Body of pancreas (tissue), 4 donors: ENCODE results near the gene MMP8. TPM values are rescaled to one million over a fixed set of nuclear protein-coding genes. Genes with fewer than 3 reads are reported as not detected.

Experiments used
- ATAC-seq: fragments of 150-250 bp; one replicate; pipeline ENCODE4 v1.9.1; 2016
- DNase-seq, 4 donors: peaks; one replicate each; pipeline ENCODE4 v3.0.0-alpha.2; 2019
- H3K27ac ChIP-seq, 4 donors: fragments of 200-600 bp; sonication (generic); 1 replicate in 3 of 4; 2 replicates in 1 of 4; pipeline versions ENCODE4 v1.5.1 to v1.6.1; 2016 to 2019; ENCODE audit warnings: mild to moderate bottlenecking in 1 of 4, mixed read lengths in 1 of 4, moderate library complexity in 1 of 4
- H3K27me3 ChIP-seq, 2 donors: fragments of 200-600 bp; sonication (generic); one replicate each; pipeline ENCODE4 v1.6.0; 2016; ENCODE audit warnings: mild to moderate bottlenecking in 1 of 2
- H3K36me3 ChIP-seq, 2 donors: fragments of 200-600 bp; sonication (generic); replicated peaks in 1 of 2; 2 replicates each; pipeline ENCODE4 v1.5.1; 2016; ENCODE audit warnings: low read depth in 2 of 2; ENCODE audit not compliant: insufficient read depth in 1 of 2
- H3K4me1 ChIP-seq: fragments of 200-600 bp; sonication (generic); one replicate; pipeline ENCODE4 v1.6.0; 2016
- H3K4me3 ChIP-seq, 2 donors: fragments of 200-600 bp; sonication (generic); 1 replicate in 1 of 2; 2 replicates in 1 of 2; pipeline ENCODE4 v1.5.1; 2016 to 2019
- H3K9me3 ChIP-seq, 3 donors: fragments of 200-600 bp; sonication (generic); 1 replicate in 2 of 3; 2 replicates in 1 of 3; pipeline ENCODE4 v1.5.1; 2016
- CTCF ChIP-seq, 7 experiments: fragments of 450-650 bp in 4 of 7; fragments of 200-600 bp in 3 of 7; sonication (generic) in 3 of 7; IDR thresholded peaks; one replicate each; pipeline ENCODE4 v1.5.1; 2016 to 2019; ENCODE audit warnings: antibody characterized with exemption in 7 of 7
- POLR2A ChIP-seq, 3 donors: fragments of 450-650 bp; IDR thresholded peaks; one replicate each; pipeline ENCODE4 v1.6.1; 2016; ENCODE audit warnings: antibody characterized with exemption in 3 of 3, mild to moderate bottlenecking in 2 of 3
- WGBS, 2 donors: methylation state at CpG; one replicate each; pipeline ENCODE4 v1.1.5; 2017; 5-methylcytosine and 5-hydroxymethylcytosine counted together
- intact Hi-C: fragments of 100-400 bp; cut with DNase I; formaldehyde crosslinking; loops from one replicate; pipeline ENCODE4 v1.15.1; 2023
- total RNA-seq, 2 donors: library from RNA; depleted of rRNA; stranded (reverse); fragments of >200 nt; gene quantifications; one replicate each; pipeline ENCODE4 v1.1.0, GENCODE V29; 2016

MMP8 gene
- total RNA-seq, 2 donors from 2014 or later = not detected

GRCh38 chr11:102767800-102768199 lies 43.0 kb upstream of the MMP8 start:
- Histone ChIP-seq H3K4me3 (no peak overlapping the region), H3K36me3 (no peaks in the 10 kb centered on the region), H3K27ac (no peak overlapping the region), H3K27me3 (no peaks in the 10 kb centered on the region), H3K4me1 (no peaks in the 10 kb centered on the region), H3K9me3 (no peaks in the 10 kb centered on the region)
- intact Hi-C loops = no loop called here
- TF ChIP-seq POLR2A (IDR thresholded peaks at IDR 0.05) = no peak
- TF ChIP-seq CTCF (IDR thresholded peaks at IDR 0.05) = no peak
- no peak for DNase-seq
- WGBS, 2 donors = 56% methylated on average over 18 of the region's 18 CpGs
- ATAC-seq = no peak

GRCh38 chr11:102763440-102763839 lies 38.7 kb upstream of the MMP8 start:
- no peak overlapping the region for H3K4me3 ChIP-seq
- H3K27ac ChIP-seq = no peak overlapping the region
- no peaks in the 10 kb centered on the region for H3K27me3 ChIP-seq
- ATAC-seq (no peak), DNase-seq (no peak)
- no peaks in the 10 kb centered on the region for H3K36me3 ChIP-seq
- TF ChIP-seq CTCF (IDR thresholded peaks at IDR 0.05) = no peak
- TF ChIP-seq POLR2A (IDR thresholded peaks at IDR 0.05) = no peak
- no peaks in the 10 kb centered on the region for H3K9me3 ChIP-seq
- H3K4me1 ChIP-seq = no peaks in the 10 kb centered on the region
- 52 to 64% methylated on average over 2 of the region's 2 CpGs for WGBS, 2 donors
- intact Hi-C loops = no loop called here

GRCh38 chr11:102762361-102762767 lies 37.6 kb upstream of the MMP8 start:
- no peaks in the 10 kb centered on the region for H3K9me3 ChIP-seq
- TF ChIP-seq POLR2A (IDR thresholded peaks at IDR 0.05) = no peak
- TF ChIP-seq CTCF (IDR thresholded peaks at IDR 0.05) = no peak
- H3K27me3 ChIP-seq = no peaks in the 10 kb centered on the region
- ATAC-seq (no peak), DNase-seq (no peak)
- no peaks in the 10 kb centered on the region for H3K36me3 ChIP-seq
- no peak overlapping the region for H3K4me3 ChIP-seq
- H3K27ac ChIP-seq = no peak overlapping the region
- WGBS, 2 donors = 49 to 57% methylated on average over 2 of the region's 2 CpGs
- intact Hi-C loops = no loop called here
- H3K4me1 ChIP-seq = no peaks in the 10 kb centered on the region

GRCh38 chr11:102761646-102762238 lies 37.0 kb upstream of the MMP8 start:
- Histone ChIP-seq H3K36me3 (no peaks in the 10 kb centered on the region), H3K27me3 (no peaks in the 10 kb centered on the region), H3K27ac (no peak overlapping the region), H3K9me3 (no peaks in the 10 kb centered on the region), H3K4me1 (no peaks in the 10 kb centered on the region), H3K4me3 (no peak overlapping the region)
- ATAC-seq (no peak), DNase-seq (no peak)
- intact Hi-C loops = no loop called here
- 71 to 74% methylated on average over 4 of the region's 4 CpGs for WGBS, 2 donors
- TF ChIP-seq CTCF (IDR thresholded peaks at IDR 0.05) (no peak), POLR2A (IDR thresholded peaks at IDR 0.05) (no peak)

- TF ChIP-seq POLR2A (IDR thresholded peaks at IDR 0.05) = no peak
- no peak for TF ChIP-seq CTCF (IDR thresholded peaks at IDR 0.05)
Observed at GRCh38 chr11:102760344-102761035, 35.7 kb upstream of the MMP8 start.

More at GRCh38 chr11:102760344-102761035, 35.7 kb upstream of the MMP8 start:
- Histone ChIP-seq H3K27ac (no peak overlapping the region), H3K27me3 (no peaks in the 10 kb centered on the region), H3K4me1 (no peaks in the 10 kb centered on the region), H3K36me3 (no peaks in the 10 kb centered on the region), H3K9me3 (no peaks in the 10 kb centered on the region), H3K4me3 (no peak overlapping the region)
- DNase-seq = no peak
- intact Hi-C loops = no loop called here
- ATAC-seq = peak; percentile 27
- 42 to 44% methylated on average over 4 of the region's 4 CpGs for WGBS, 2 donors
